Thymus (tissue), 11 donors: ENCODE data around the gene C19orf73. TPM values are rescaled to one million over a fixed set of nuclear protein-coding genes. Genes with fewer than 3 reads are reported as not detected.
A peak's percentile ranks its signal among the peaks of the same experiment; 100 is the strongest.

Experiments
- DNase-seq, 9 donors: peaks; one replicate each; pipeline ENCODE4 v3.0.0-alpha.2; 2013; ENCODE audit warnings: low spot score in 9 of 9, low read depth in 6 of 9, missing footprints in 1 of 9
- H3K27ac ChIP-seq, 2 donors: one replicate each; pipeline ENCODE4 v1.5.1; 2013; ENCODE audit warnings: control low read depth in 1 of 2, low read depth in 1 of 2, low read length in 1 of 2, mild to moderate bottlenecking in 1 of 2, moderate library complexity in 1 of 2
- H3K27me3 ChIP-seq, 2 donors: one replicate each; pipeline ENCODE4 v1.5.1; 2013; ENCODE audit warnings: low read length in 1 of 2; ENCODE audit not compliant: control insufficient read depth in 2 of 2, insufficient read depth in 1 of 2
- H3K36me3 ChIP-seq, 2 donors: one replicate each; pipeline ENCODE4 v1.5.1; 2013; ENCODE audit warnings: low read length in 1 of 2, mild to moderate bottlenecking in 1 of 2, moderate library complexity in 1 of 2; ENCODE audit not compliant: control insufficient read depth in 2 of 2, insufficient read depth in 2 of 2
- H3K4me1 ChIP-seq, 2 donors: one replicate each; pipeline ENCODE4 v1.5.1; 2013; ENCODE audit warnings: low read length in 2 of 2; ENCODE audit not compliant: control insufficient read depth in 2 of 2, insufficient read depth in 2 of 2
- H3K4me3 ChIP-seq, 2 donors: one replicate each; pipeline ENCODE4 v1.5.1; 2013; ENCODE audit warnings: low read length in 2 of 2, control low read depth in 1 of 2, mild to moderate bottlenecking in 1 of 2
- H3K9me3 ChIP-seq, 2 donors: one replicate each; pipeline ENCODE4 v1.5.1; 2013; ENCODE audit warnings: low read length in 1 of 2, mild to moderate bottlenecking in 1 of 2; ENCODE audit not compliant: control insufficient read depth in 2 of 2, insufficient read depth in 1 of 2
- WGBS: extraction: QIAGEN DNeasy Blood & Tissue Kit; methylation state at CpG from one replicate; pipeline ENCODE4 v1.1.7; 2013; 5-methylcytosine and 5-hydroxymethylcytosine counted together
- polyA plus RNA-seq: library from polyadenylated mRNA; stranded (reverse); fragments of 200-250 nt; gene quantifications from one replicate; pipeline ENCODE4 v1.2.3, GENCODE V29; 2013
- total RNA-seq: library from RNA; stranded (reverse); fragments of 120-200 nt; gene quantifications from one replicate; pipeline ENCODE4 v1.2.4, GENCODE V29; 2013
- donor health status: healthy.

C19orf73 gene
- total and polyA plus RNA-seq, 2 donors = 2.7 to 4.0 TPM

GRCh38 chr19:49119411-49120324, 725 bp upstream of the C19orf73 start, which contains the start of gene PPFIA3:
Gene PPFIA3 (plus strand): TSS chr19:49119544. CDS start chr19:49127874, 8,330 bp downstream.
- peak in 1 of 9 donors; percentile 28 for DNase-seq
- Histone ChIP-seq H3K4me3 (peak within 1 kb of the TSS; percentile 58 to 60), H3K27me3 (peaks cover 36 to 60% of the 10 kb centered on the region in 2 donors), H3K36me3 (peaks cover 0 to 2% of the 10 kb centered on the region in 2 donors), H3K9me3 (no peaks in the 10 kb centered on the region), H3K4me1 (peaks cover 15 to 20% of the 10 kb centered on the region in 2 donors), H3K27ac (peak within 1 kb of the TSS; percentile 87 to 92)
- 2% methylated on average over 90 of the region's 90 CpGs for WGBS

GRCh38 chr19:49117677-49118564, 1.0 kb downstream of the C19orf73 start:
- peak overlapping the region; percentile 87 to 92 for H3K27ac ChIP-seq
- H3K9me3 ChIP-seq = no peaks in the 10 kb centered on the region
- H3K4me1 ChIP-seq = peaks cover 24 to 26% of the 10 kb centered on the region in 2 donors
- peak overlapping the region; percentile 58 to 60 for H3K4me3 ChIP-seq
- H3K36me3 ChIP-seq = peaks cover 0 to 2% of the 10 kb centered on the region in 2 donors
- 76% methylated on average over 26 of the region's 26 CpGs for WGBS
- no peak for DNase-seq
- H3K27me3 ChIP-seq = peaks cover 28 to 53% of the 10 kb centered on the region in 2 donors

GRCh38 chr19:49116544-49116943, 2.4 kb downstream of the C19orf73 start:
- WGBS = 51% methylated on average over 1 of the region's 1 CpG
- no peak for DNase-seq
- Histone ChIP-seq H3K4me1 (peaks cover 24 to 26% of the 10 kb centered on the region in 2 donors), H3K27me3 (peaks cover 21 to 40% of the 10 kb centered on the region in 2 donors), H3K27ac (no peak overlapping the region), H3K36me3 (peaks cover 0 to 2% of the 10 kb centered on the region in 2 donors), H3K4me3 (no peak overlapping the region), H3K9me3 (no peaks in the 10 kb centered on the region)

- WGBS = 12% methylated on average over 68 of the region's 68 CpGs
- Histone ChIP-seq H3K27ac (peak overlapping the region in 1 of 2 donors; percentile 9), H3K9me3 (no peaks in the 10 kb centered on the region), H3K4me1 (peaks cover 20 to 24% of the 10 kb centered on the region in 2 donors), H3K36me3 (peaks cover 0 to 4% of the 10 kb centered on the region in 2 donors), H3K4me3 (peak overlapping the region; percentile 62 to 83), H3K27me3 (peaks cover 5 to 24% of the 10 kb centered on the region in 2 donors)
- DNase-seq = peak in 7 of 9 donors; percentile 33 to 73 (median 54)
Measured at GRCh38 chr19:49114630-49115363, 4.1 kb downstream of the C19orf73 start.

- Histone ChIP-seq H3K4me3 (peak within 1 kb of the TSS; percentile 62 to 83), H3K27me3 (peaks cover 0 to 17% of the 10 kb centered on the region in 2 donors), H3K9me3 (no peaks in the 10 kb centered on the region), H3K4me1 (peaks cover 18 to 20% of the 10 kb centered on the region in 2 donors), H3K36me3 (peaks cover 3 to 12% of the 10 kb centered on the region in 2 donors), H3K27ac (peak within 1 kb of the TSS in 1 of 2 donors; percentile 9)
- peak in 7 of 9 donors; percentile 54 to 82 (median 73) for DNase-seq
- under 1% methylated on average over 66 of the region's 66 CpGs for WGBS
Measured at GRCh38 chr19:49113762-49114629, 4.9 kb downstream of the C19orf73 start, which contains the start of gene LIN7B. Gene LIN7B (plus strand): TSS chr19:49114370. CDS start chr19:49114405, 35 bp downstream.

GRCh38 chr19:49111218-49111998, 7.5 kb downstream of the C19orf73 start:
- Histone ChIP-seq H3K36me3 (peaks cover 28 to 37% of the 10 kb centered on the region in 2 donors), H3K4me3 (no peak overlapping the region), H3K27ac (no peak overlapping the region), H3K9me3 (no peaks in the 10 kb centered on the region), H3K4me1 (peaks cover 10 to 12% of the 10 kb centered on the region in 2 donors), H3K27me3 (peaks cover 0 to 15% of the 10 kb centered on the region in 2 donors)
- DNase-seq = no peak
- 94% methylated on average over 11 of the region's 11 CpGs for WGBS

- no peak for DNase-seq
- Histone ChIP-seq H3K27ac (no peak overlapping the region), H3K4me3 (no peak overlapping the region), H3K9me3 (no peaks in the 10 kb centered on the region), H3K36me3 (peaks cover 37 to 44% of the 10 kb centered on the region in 2 donors), H3K27me3 (peaks cover 0 to 15% of the 10 kb centered on the region in 2 donors), H3K4me1 (peaks cover 10 to 12% of the 10 kb centered on the region in 2 donors)
- WGBS = 88% methylated on average over 3 of the region's 3 CpGs
Measured at GRCh38 chr19:49110567-49110966, 8.4 kb downstream of the C19orf73 start.
